CD4-positive, alpha-beta T cell treated with Interleukin-4 for 4 hours (primary cell): ENCODE measurements around the gene VAV3.
A peak's percentile ranks its signal among the peaks of the same experiment; 100 is the strongest.
"Not testable (repeated sequence)": the region's sequence is repeated elsewhere in the genome, so short reads cannot be mapped to it uniquely, and the experiment has no call there.

Experiments
- DNase-seq: peaks from one replicate; pipeline ENCODE4 v3.0.0-alpha.2; 2020

Gene VAV3

GRCh38 chr1:107678993-107679392 is 286.0 kb downstream of the VAV3 start:
- no peak for DNase-seq

DNA sequence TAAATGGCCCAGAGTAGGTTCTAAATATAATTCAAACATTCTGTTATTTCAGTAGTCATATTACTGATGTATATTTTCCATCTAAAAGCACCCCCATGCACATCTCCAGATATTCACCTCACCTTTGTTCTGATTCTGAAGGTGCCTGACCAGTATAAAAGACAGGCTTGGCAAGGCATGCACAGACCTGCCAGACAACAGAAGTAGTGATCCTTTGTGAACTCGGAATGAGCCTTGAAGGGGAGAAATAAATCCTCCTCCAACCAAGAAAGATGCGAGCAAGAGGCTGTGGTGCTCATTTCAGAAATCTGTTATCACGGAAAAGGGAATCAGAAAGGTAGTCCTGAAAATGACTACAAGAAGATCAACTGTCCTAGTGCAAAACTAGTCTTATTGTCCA is 287.3 kb downstream of the VAV3 start:
- DNase-seq, result no peak

DNA sequence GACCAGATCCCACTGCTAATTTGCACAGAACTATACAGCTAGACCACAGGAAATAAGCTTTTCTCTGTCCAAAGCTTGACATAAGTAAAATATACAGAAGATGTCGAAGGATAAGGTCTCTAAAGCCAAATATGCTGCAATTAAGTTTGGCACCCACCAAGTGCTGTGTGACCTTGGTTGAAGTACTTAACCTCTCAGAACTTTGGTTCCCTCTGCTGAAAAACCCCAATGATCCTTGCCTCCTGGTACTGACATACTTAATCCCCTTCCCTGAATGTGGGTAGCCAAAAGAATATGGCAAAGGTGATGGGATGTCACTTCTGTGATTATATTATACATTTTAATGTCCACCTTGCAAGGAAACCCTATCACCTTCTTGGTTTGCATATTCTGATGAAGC is 290.5 kb downstream of the VAV3 start:
- DNase-seq, result no peak

- no peak for DNase-seq
Measured at GRCh38 chr1:107673006-107673405, 292.0 kb downstream of the VAV3 start.

DNA sequence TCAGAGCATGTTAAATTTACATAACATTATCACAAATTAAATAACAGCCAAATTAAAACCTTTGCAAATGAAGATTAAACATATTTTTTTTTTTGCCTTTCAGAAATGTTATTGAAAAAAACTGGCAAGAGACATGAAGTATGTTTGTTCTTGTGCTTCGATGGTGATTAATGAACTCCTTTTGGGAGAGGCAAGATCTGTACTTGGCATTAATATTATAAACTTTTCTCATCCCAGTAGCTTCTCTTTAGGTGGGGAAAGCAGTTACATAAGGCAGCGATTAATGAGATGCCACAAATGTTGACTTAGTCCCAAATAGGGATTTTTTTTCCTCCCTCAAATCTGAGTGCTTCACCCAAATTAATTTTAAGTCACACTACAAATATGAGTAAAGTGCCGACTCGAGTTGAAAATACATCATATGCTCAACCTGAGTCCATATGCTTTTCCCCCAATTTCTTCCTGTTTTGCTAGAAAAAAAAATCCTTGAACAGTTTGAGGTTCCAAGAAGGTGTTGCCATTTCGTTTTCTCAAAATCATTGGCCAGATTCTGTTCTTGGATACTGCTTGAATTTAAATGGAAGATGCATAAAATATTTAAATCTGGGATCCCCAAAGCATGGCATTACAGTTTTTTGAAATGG is 294.5 kb downstream of the VAV3 start:
- DNase-seq, result no peak

DNA sequence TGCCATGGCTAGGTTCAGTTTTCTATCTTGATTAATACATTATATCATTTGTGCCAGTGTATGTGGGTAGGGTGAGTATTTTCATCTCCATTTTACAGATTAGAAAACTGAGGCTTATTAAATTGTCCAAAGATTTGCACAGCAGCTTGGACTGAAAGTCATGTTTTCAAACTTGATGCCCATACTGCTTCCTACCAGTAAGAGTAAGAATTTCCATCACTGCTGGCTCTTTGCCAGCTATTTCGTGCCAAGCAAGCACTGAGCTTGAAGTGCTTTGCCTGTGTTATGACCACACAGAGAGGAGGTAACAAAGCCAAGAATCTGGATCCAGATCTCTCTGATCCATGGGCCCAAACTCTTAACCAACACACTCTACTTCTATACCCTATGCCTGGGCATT is 295.0 kb downstream of the VAV3 start:
- DNase-seq, result no peak

DNA sequence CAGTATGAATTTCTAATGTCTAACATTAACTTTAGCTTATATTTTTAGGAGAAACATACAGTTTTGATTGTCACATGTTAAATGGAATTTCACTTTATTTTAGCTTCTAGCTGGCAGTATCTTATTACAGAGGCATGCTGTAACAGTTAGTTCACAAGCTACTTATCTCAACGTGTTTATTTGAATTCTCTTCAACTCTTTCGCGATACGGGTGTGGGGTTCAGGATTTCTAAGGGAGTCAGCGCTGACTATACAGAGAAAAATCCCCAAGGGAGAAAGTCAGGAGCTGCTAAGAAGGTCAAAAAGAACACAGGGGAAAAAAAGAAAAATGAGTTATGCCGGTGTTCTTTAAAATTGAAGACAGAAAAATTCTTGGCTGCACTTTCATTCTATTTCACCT is 296.2 kb downstream of the VAV3 start:
- DNase-seq, result no peak

DNA sequence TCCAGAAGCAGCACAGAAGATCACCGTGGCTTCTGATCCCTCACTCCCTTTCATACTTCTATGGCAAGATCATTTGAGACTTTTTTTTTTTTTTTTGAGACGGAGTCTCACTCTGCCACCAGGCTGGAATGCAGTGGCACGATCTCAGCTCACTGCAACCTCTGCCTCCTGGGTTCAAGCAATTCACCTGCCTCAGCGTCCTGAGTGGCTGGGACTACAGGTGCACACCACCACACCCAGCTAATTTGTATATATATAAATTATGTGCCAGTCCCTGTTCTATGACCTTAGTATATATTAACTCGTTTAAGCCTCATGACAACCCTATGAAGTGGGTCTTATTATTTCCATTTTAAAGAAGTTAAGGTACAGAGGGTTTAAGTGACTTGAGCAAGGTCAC is 298.5 kb downstream of the VAV3 start:
- DNase-seq, result no peak

DNA sequence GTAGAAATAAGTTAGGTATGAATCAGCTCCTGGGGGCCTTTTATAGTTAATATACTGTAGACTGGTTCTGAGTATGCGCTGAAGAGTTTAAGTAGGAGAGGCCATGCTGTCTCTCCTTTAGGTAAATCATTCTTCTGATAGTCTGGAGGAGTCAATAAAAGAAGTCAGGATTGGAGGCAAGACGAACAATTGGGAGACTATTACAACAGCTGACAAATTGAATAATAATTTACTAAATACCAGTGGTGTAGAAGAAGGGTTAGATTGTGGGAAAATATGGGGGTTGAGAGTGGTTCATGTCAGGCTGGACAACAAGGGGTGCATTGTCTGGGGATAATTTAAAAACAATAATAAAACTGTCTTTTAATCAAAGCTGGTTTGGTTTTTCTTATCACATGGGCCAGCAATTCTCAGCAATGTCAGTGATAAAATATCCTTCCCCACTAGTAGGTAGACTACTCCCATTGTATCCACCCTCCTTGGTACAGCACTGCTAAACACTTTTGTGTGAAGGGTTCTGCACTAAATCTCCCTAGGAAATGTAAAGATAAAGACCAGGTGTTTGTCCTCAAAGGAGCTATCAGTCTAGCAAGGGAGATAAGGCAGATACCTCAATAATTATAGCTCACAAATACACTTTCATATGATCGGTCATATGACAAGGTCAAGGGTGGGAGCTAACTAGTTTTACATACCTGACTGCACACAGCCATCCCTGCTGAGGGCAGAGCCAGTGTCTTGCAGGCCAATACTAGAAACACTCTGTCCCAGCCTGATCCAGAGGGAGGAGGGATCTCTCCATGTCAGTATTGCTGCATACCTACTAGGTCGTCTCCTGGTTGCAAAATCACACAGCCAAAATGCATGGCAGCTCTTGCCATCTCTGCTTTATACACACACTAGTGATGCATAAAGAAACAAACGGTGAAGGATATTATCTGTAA is 299.7 kb downstream of the VAV3 start:
- DNase-seq, result no peak

- no peak for DNase-seq
Measured at GRCh38 chr1:107662971-107663370, 302.0 kb downstream of the VAV3 start.

DNA sequence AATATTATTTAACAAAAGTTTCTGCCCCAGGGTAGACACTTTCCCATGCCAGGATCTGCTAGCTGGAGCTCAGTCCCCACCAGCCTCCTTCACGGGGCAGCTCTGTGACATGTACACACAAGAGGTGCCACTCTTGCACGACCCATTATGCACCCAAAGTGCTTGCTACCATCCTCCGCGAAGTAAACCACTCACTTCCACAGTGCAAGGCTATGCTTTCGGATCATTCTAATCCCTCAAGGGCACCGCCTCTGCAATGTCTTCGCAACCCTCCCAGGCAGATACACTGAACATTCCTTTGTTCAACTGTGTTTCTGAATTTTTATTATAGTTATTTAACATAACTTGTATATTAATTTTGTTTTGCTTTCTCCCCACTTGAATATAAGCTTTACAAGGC is 303.8 kb downstream of the VAV3 start:
- no peak for DNase-seq

DNA sequence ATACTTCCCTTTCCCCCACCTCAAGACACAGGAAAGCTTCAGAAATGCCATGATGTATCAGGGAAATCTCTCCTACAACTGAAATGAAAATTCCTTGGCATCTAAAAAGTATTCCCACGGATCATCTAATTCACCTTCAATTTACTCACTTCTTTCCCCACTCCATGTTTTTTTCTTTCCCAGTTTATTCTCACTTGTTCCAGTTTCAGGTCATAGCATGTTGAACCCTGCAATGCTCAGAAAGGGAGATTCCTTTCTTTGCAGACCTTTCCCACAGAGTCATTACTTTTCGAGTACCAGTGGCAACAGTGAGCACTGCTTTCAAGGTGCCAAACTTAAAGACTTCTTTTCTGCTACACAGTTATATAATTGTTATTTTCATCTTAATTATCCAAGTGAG is 305.0 kb downstream of the VAV3 start:
- DNase-seq, result no peak

DNA sequence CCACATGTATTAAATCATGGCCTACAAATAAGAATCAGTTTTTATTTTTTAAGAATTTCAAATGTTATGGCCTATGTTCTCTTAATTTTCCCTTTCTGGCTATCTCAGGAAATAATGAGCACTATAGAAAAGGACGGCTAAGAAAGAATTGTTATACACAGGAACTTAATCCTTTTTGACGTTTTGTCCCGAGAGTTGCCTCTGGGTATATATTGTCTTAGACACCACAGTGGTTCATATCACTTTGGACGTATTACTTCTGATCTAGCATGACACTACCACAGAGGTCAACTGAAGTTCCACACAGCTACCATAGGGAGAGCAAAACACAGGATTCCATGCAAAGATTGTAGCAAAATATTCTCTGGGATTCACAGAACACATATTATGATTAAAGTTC is 307.6 kb downstream of the VAV3 start:
- no peak for DNase-seq

DNA sequence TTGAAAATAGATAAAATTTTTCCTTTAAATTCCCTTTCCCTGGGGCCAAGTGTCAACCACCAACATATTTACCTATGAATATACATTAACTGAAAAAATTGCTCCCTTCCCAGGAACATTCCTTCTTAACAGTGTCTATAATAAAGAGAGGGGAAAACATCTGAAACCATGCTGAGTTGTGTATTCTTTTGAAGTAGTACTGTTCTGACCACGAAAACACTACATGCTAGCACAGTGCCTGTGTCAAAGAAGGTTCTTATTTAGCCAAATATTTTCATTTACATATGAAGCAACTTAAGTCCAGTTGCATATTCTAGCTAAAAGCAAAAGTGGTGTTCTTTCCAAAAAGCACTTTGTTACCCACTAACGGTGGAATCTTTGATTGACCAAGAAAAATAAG is 311.2 kb downstream of the VAV3 start:
- DNase-seq, result no peak

- no peak for DNase-seq
Measured at GRCh38 chr1:107653005-107653404, 312.0 kb downstream of the VAV3 start.

GRCh38 chr1:107650825-107651224 is 314.2 kb downstream of the VAV3 start:
- not testable (repeated sequence) for DNase-seq

- peak; percentile 10 for DNase-seq
Measured at GRCh38 chr1:107649023-107649422, 316.0 kb downstream of the VAV3 start.

DNA sequence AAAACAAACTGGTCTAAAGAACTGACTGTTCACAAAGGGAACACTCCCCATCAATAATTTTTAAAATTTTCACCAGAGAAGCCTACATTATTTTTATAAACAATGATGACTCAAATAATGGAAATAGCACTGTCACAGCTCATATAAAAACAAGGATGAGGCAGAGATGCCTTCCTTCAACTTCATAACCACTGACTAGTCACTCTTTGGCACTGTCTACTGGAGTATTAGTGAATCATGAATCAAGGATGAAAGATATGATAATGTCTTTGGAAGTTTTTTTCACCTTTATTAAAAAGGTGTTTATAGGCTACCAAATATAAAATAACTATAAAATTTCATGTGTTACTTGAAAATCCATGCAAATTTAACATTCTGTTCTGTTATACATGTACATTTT is 316.9 kb downstream of the VAV3 start:
- no peak for DNase-seq

- DNase-seq, result no peak
Measured at GRCh38 chr1:107647012-107647411, 318.0 kb downstream of the VAV3 start.

DNA sequence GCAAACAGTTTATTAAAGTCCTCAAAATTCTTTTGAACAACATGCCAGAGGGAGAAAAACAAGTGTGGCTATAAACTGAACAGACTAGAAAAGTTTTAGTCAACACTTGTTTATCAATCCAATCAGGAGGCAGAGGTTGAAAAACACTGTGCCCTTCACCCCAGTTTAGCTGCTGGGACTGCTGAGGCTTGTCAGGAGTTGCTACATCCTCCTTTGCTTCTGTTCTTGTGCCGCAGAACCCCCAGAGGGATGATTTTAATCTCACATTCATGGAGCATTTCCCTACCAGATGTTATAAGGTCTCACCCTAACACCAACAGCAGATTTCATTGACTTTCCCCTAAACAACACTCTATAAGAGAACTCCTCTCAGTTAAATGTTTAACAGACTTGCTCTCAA is 321.2 kb downstream of the VAV3 start:
- DNase-seq, result no peak

DNA sequence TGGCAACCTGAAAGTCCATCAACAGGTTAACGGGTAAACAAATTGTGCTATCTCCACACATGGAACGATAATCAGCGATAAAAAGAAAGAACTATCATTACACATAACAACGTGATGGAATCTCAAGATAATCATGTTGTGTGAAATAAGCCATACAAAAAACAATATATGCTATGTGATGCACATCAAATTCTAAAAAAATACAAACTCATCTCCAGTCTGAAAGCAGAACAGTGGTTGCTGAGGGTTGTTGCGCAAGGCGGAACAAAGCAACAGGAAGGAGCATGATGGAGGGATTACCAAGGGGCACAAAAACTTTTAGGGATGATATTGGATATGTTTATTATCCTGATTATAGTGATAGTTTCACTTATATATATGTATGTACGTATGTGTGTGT is 324.8 kb downstream of the VAV3 start:
- DNase-seq, result no peak

DNA sequence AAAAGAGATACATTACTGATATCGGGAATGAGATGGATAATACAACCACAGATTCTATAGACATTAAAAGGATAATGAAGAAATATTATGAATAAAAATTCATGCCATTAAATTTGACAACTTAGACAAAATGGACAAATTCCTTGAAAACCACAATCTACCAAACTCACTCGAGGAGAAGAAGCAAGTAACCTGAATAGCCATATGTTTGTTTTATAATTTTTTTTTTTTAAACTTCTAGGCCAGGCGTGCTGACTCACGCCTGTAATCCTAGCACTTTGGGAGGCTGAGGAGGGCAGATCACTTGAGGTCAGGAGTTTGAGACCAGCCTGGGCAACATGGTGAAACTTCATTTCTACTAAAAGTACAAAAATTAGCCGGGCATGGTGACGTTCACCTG is 327.9 kb downstream of the VAV3 start:
- DNase-seq, result no peak

- no peak for DNase-seq
Measured at GRCh38 chr1:107633596-107633995, 331.4 kb downstream of the VAV3 start.

GRCh38 chr1:107626073-107626796 is 338.7 kb downstream of the VAV3 start:
- no peak for DNase-seq
